ENCODE data around the gene SLC25A43.
"Not testable (repeated sequence)": the region's sequence is repeated elsewhere in the genome, so short reads cannot be mapped to it uniquely, and the experiment has no call there.

SLC25A43 gene

DNA sequence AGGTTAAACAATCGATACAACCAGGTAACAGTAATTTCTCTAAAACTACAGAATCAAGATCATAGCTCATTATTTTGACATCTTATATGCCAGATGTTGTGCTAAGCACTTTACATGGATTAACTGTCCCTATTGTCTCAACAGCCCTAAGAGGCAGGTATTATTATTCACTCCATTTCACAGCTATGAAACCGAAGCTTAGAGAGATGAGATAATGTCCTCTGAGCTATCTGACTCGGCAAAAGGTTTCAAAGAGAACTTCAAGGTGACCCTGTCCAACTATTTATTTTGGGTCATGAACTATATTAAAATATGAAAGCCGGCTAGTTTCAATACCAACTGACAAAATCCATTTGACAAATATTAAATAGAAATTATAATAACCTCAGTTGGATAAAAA, 79.4 kb downstream of the SLC25A43 start:
- POLR2A ChIA-PET = no interaction called here
- CTCF ChIA-PET = interaction anchor here (1.0 to 29.7 kb wide), 4 partner anchors 9 to 71 kb away, joined by 3 to 627 read pairs (median 30); no protein-coding TSS in a partner anchor
- TF ChIP-seq, protein P1, sequence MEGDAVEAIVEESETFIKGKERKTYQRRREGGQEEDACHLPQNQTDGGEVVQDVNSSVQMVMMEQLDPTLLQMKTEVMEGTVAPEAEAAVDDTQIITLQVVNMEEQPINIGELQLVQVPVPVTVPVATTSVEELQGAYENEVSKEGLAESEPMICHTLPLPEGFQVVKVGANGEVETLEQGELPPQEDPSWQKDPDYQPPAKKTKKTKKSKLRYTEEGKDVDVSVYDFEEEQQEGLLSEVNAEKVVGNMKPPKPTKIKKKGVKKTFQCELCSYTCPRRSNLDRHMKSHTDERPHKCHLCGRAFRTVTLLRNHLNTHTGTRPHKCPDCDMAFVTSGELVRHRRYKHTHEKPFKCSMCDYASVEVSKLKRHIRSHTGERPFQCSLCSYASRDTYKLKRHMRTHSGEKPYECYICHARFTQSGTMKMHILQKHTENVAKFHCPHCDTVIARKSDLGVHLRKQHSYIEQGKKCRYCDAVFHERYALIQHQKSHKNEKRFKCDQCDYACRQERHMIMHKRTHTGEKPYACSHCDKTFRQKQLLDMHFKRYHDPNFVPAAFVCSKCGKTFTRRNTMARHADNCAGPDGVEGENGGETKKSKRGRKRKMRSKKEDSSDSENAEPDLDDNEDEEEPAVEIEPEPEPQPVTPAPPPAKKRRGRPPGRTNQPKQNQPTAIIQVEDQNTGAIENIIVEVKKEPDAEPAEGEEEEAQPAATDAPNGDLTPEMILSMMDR (IDR thresholded peaks at IDR 0.05; ENCODE audit: insufficient read depth, low read length, missing control alignments) = no peak
- no peak for DNase-seq (ENCODE audit: low read depth, low spot score)
- H3K4me3 ChIP-seq (ENCODE audit: low read depth, low read length) = no peak overlapping the region

DNA sequence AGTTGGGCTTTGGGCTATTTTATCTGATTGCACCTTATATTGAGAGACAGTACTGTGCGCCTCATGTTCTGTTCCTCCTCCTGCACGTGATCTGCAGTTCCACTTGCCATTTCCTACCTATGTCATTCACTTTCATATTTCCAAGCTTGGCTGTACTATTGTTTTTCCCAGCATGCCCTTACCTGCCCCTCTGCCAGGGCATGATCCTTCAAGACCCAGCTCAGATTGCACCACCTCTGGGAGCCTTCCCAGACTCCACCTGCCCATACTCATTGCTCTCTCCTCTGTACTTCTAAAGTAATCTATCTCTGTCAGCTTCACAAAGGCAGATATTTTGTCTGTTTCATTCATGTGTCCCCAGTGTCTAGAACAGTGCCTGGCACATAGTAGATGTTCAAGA, 80.7 kb downstream of the SLC25A43 start:
- no peak for DNase-seq (ENCODE audit: low read depth, low spot score)
- no peak overlapping the region for H3K4me3 ChIP-seq (ENCODE audit: low read depth, low read length)
- ChIA-PET CTCF (interaction anchor here (29.7 kb wide), 1 partner anchor 30 kb away, joined by 627 read pairs; no protein-coding TSS in a partner anchor), POLR2A (no interaction called here)
- TF ChIP-seq, protein P1 (IDR thresholded peaks at IDR 0.05; ENCODE audit: insufficient read depth, low read length, missing control alignments) = no peak

DNA sequence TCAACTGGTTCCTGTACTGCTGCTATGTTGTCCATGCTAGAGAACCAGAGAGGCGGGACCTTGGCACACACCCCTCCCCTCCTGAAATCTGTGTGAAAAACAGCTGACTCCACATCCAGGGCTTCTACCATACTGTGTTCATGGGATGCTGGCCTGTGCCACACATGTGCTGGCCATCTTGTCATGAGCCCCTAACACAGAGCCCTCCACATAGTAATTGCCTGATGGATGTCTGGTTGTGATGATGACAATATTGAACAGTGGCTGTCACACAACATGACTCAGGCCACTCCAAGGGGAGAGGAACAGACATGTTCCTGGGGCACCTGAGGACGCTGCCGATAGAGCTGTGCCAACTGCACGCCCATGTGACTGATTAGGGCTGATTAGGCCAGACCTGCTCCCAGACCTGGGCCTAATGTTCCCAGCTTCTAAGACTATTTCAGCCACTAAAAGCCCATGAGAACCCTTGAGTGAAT, 82.2 kb downstream of the SLC25A43 start:
- H3K4me3 ChIP-seq (ENCODE audit: low read depth, low read length) = no peak overlapping the region
- ChIA-PET POLR2A (no interaction called here), CTCF (interaction anchor here (1.0 to 29.7 kb wide), 6 partner anchors 10 to 73 kb away, joined by 3 to 627 read pairs (median 13); no protein-coding TSS in a partner anchor)
- TF ChIP-seq, protein P1 (IDR thresholded peaks at IDR 0.05; ENCODE audit: insufficient read depth, low read length, missing control alignments) = no peak
- no peak for DNase-seq (ENCODE audit: low read depth, low spot score)

DNA sequence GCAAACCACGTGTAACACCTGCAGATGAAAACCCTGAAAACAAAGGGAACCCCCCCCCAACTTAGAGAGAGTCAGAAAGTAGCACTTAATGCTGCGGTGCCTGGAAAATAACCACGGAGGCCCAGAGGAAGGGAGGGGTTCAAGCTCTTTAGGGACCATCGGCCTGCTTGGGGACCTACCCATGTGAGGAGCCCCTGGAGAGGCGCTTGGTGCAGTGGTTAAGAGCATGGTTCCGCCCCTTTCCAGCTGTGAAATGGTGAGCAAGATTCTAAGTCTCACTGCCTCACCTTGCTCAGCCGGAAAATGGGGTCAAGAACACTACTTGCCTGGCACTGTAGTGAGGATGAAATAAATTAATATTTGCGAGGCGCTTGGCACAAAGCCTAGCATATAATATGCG, 82.9 kb downstream of the SLC25A43 start:
- ChIA-PET POLR2A (interaction anchor here (1.5 kb wide), 1 partner anchor 13 kb away, joined by 5 read pairs; no protein-coding TSS in a partner anchor), CTCF (interaction anchor here (0.9 to 29.7 kb wide), 11 partner anchors 8 to 276 kb away, joined by 3 to 627 read pairs (median 8); partner anchors contain the start of gene SOWAHD)
- TF ChIP-seq, protein P1 (IDR thresholded peaks at IDR 0.05; ENCODE audit: insufficient read depth, low read length, missing control alignments) = no peak
- DNase-seq (ENCODE audit: low read depth, low spot score) = no peak
- H3K4me3 ChIP-seq (ENCODE audit: low read depth, low read length) = no peak overlapping the region

DNA sequence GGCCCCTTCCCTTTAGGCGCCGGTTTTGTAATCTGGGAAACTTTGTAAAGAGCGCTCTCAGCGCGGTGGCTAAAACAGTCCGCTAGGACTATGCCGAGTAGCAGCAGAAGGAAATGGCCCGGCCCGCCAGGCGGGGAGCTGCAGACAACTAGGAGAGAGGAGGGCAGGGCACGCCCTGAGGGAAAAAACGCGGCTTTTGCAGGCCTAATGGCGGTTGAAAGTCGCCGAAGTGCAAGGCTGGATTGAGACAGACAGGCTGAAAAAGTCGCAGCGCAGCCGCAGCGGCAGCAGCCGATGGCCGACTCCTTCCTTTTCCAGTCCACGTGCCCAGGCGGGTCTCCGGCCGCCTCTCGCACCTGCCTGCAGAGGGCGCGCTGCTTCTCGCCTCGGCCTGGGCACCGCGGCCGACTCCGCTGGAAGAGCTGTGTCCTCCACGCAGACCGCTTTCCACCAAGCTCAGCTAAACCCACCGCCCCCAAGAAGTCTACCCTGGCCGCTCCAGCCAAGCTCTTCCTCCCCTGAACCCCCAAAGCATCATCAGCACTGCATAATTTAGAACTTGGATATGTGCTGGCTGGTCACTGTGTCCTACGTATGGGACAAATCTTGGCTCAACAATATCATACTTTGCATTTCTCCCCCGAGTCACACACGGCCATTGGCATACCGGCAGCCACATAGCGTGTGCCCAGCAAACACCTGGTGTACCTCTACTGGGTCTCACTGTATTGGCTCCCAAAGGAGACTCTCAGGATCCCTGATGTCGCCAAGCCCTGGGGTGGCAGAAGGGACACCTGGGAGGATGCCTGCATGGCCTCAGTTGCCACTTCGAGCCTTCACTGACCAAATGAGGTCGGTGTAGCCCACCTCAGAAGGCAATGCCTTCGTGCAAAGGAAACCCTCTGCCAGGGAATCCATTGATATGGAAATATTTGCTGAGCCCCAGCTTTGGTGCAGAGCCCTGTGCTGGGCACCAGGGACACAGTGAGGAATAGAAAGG, 83.6 kb downstream of the SLC25A43 start:
- CTCF ChIA-PET = interaction anchor here (0.6 to 29.7 kb wide), 17 partner anchors 8 to 301 kb away, joined by 3 to 627 read pairs (median 4); partner anchors contain the start of gene SOWAHD
- no peak for DNase-seq (ENCODE audit: low read depth, low spot score)
- POLR2A ChIA-PET = interaction anchor here (0.6 to 1.5 kb wide), 2 partner anchors 9 to 13 kb away, joined by 3 to 5 read pairs; no protein-coding TSS in a partner anchor
- H3K4me3 ChIP-seq (ENCODE audit: low read depth, low read length) = peak overlapping the region; percentile 44
- TF ChIP-seq, protein P1 (IDR thresholded peaks at IDR 0.05; ENCODE audit: insufficient read depth, low read length, missing control alignments) = peak; percentile 71

DNA sequence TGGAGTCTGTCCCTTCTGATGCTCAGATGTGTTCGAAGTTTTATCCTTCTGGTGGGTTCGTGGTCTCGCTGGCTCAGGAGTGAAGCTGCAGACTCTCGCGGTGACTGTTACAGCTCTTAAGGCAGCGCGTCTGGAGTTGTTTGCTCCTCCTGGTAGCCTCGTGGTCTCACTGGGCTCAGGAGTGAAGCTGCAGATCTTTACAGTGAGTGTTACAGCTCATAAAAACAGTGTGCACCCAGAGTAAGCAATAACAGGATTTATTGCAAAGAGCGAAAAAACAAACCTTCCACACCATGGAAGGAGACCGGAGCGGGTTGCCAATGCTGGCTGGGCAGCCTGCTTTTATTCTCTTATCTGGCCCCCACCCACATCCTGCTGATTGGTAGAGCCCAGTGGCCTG, 87.6 kb downstream of the SLC25A43 start:
- ChIA-PET POLR2A (no interaction called here), CTCF (interaction anchor here (2.0 to 29.7 kb wide), 3 partner anchors 10 to 23 kb away, joined by 7 to 627 read pairs (median 43); no protein-coding TSS in a partner anchor)
- TF ChIP-seq, protein P1 (IDR thresholded peaks at IDR 0.05; ENCODE audit: insufficient read depth, low read length, missing control alignments) = no peak
- no peak for DNase-seq (ENCODE audit: low read depth, low spot score)
- H3K4me3 ChIP-seq (ENCODE audit: low read depth, low read length) = no peak overlapping the region

DNA sequence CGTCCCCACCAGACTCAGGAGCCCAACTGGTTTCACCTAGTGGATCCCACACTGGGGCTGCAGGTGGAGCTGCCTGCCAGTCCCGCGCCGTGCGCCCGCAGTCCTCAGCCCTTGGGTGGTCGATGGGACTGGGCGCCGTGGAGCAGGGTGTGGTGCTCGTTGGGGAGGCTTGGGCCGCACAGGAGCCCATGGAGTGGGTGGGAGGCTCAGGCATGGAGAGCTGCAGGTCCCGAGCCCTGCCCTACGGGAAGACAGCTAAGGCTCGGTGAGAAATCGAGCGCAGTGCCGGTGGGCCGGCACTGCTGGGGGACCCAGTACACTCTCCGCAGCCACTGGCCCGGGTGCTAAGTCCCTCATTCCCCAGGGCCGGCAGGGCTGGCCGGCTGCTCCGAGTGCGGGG, 88.6 kb downstream of the SLC25A43 start:
- POLR2A ChIA-PET; H3K4me3 ChIP-seq (ENCODE audit: low read depth, low read length); DNase-seq (ENCODE audit: low read depth, low spot score): not testable (repeated sequence)
- CTCF ChIA-PET = interaction anchor here (1.1 to 29.7 kb wide), 4 partner anchors 9 to 22 kb away, joined by 3 to 627 read pairs (median 25); no protein-coding TSS in a partner anchor
